Naive thymus-derived CD4-positive, alpha-beta T cell (primary cell): Measurements from ENCODE around the gene TRAF2. TPM values are rescaled to one million over a fixed set of nuclear protein-coding genes. Genes with fewer than 3 reads are reported as not detected.

Experiments
- ATAC-seq: fragments of 150-1000 bp; cut with Tn5 transposase; 2 replicates; pipeline ENCODE4 v1.10.0; 2021; ENCODE audit warnings: mild to moderate bottlenecking, moderate library complexity
- CTCF ChIA-PET: fragments of 350-600 bp; sonication (Branson Sonifier 250); formaldehyde crosslinking; loops from one replicate; lab custom pipeline; 2021; ENCODE audit warnings: antibody characterized with exemption; lab: Charles Lee
- POLR2A ChIA-PET: fragments of 350-600 bp; sonication (Branson Sonifier 250); formaldehyde crosslinking; loops from one replicate; lab custom pipeline; 2021; ENCODE audit warnings: antibody characterized with exemption, inconsistent platforms; lab: Charles Lee
- DNase-seq, 9 donors: peaks; one replicate each; pipeline versions ENCODE4 v3.0.0 to v3.0.0-alpha.2; 2020 to 2022; ENCODE audit warnings: mixed read lengths in 1 of 9
- H3K27ac ChIP-seq: one replicate; pipeline ENCODE4 v1.7.0; 2013; ENCODE audit warnings: mild to moderate bottlenecking, low read depth, low read length, moderate library complexity
- H3K27me3 ChIP-seq, 2 donors: one replicate each; pipeline ENCODE4 v1.7.0; 2013; ENCODE audit warnings: low read length in 2 of 2, mild to moderate bottlenecking in 2 of 2, moderate library complexity in 2 of 2; ENCODE audit not compliant: control insufficient read depth in 2 of 2, insufficient read depth in 2 of 2
- H3K36me3 ChIP-seq, 3 experiments: 1 replicate in 2 of 3; 2 replicates in 1 of 3; pipeline ENCODE4 v1.7.0; 2013; ENCODE audit warnings: low read length in 3 of 3, mild to moderate bottlenecking in 3 of 3, moderate library complexity in 1 of 3; ENCODE audit not compliant: insufficient read depth in 3 of 3, control insufficient read depth in 2 of 3
- H3K4me1 ChIP-seq, 2 donors: one replicate each; pipeline ENCODE4 v1.7.0; 2013; ENCODE audit warnings: low read length in 2 of 2, mild to moderate bottlenecking in 2 of 2, moderate library complexity in 1 of 2; ENCODE audit not compliant: control insufficient read depth in 2 of 2, insufficient read depth in 2 of 2
- H3K4me3 ChIP-seq: 2 replicates; pipeline ENCODE4 v1.7.0; 2013; ENCODE audit warnings: mild to moderate bottlenecking, low read length
- H3K9me3 ChIP-seq, 3 experiments: 1 replicate in 2 of 3; 2 replicates in 1 of 3; pipeline ENCODE4 v1.7.0; 2013; ENCODE audit warnings: low read length in 3 of 3; ENCODE audit not compliant: control insufficient read depth in 2 of 3
- H3K27ac Mint-ChIP-seq, 9 donors: one replicate each; pipeline ENCODE4 v1.8.0; 2020 to 2022; ENCODE audit warnings: mixed read lengths in 9 of 9, mild to moderate bottlenecking in 8 of 9, moderate library complexity in 5 of 9, inconsistent platforms in 2 of 9
- H3K27me3 Mint-ChIP-seq, 5 donors: one replicate each; pipeline ENCODE4 v1.8.0; 2021 to 2022; ENCODE audit warnings: mixed read lengths in 5 of 5, mild to moderate bottlenecking in 1 of 5
- H3K36me3 Mint-ChIP-seq, 5 donors: one replicate each; pipeline ENCODE4 v1.8.0; 2020 to 2022; ENCODE audit warnings: mixed read lengths in 5 of 5, mild to moderate bottlenecking in 3 of 5, inconsistent platforms in 1 of 5
- H3K4me1 Mint-ChIP-seq, 7 donors: one replicate each; pipeline ENCODE4 v1.8.0; 2020 to 2022; ENCODE audit warnings: mixed read lengths in 7 of 7, mild to moderate bottlenecking in 3 of 7, inconsistent platforms in 1 of 7
- H3K4me3 Mint-ChIP-seq, 10 donors: one replicate each; pipeline ENCODE4 v1.8.0; 2020 to 2022; ENCODE audit warnings: mild to moderate bottlenecking in 10 of 10, mixed read lengths in 10 of 10, moderate library complexity in 6 of 10, inconsistent platforms in 2 of 10
- H3K9me3 Mint-ChIP-seq, 11 donors: one replicate each; pipeline ENCODE4 v1.8.0; 2020 to 2022; ENCODE audit warnings: mixed read lengths in 11 of 11, mild to moderate bottlenecking in 4 of 11, inconsistent platforms in 1 of 11, moderate library complexity in 1 of 11
- intact Hi-C, 2 donors: fragments of 100-400 bp; cut with micrococcal nuclease; formaldehyde crosslinking; loops; one replicate each; pipeline ENCODE4 v1.15.1; 2023
- polyA plus RNA-seq, 2 donors: library from polyadenylated mRNA; unstranded; fragments of 300-500 nt; fragmentation: Illumina TruSeq; gene quantifications; one replicate each; pipeline ENCODE4 v1.2.3, GENCODE V29; 2021
- total RNA-seq, 6 experiments: library from RNA in 5 of 6; stranded (reverse) in 5 of 6; gene quantifications; 1 replicate in 5 of 6; 2 replicates in 1 of 6; pipeline ENCODE4 v1.2.3 and lab custom pipeline; 2021 to 2026

TRAF2 gene
- total and polyA plus RNA-seq, 7 experiments from 2014 or later = 11.9 to 72.8 (median 29.1) TPM

DNA sequence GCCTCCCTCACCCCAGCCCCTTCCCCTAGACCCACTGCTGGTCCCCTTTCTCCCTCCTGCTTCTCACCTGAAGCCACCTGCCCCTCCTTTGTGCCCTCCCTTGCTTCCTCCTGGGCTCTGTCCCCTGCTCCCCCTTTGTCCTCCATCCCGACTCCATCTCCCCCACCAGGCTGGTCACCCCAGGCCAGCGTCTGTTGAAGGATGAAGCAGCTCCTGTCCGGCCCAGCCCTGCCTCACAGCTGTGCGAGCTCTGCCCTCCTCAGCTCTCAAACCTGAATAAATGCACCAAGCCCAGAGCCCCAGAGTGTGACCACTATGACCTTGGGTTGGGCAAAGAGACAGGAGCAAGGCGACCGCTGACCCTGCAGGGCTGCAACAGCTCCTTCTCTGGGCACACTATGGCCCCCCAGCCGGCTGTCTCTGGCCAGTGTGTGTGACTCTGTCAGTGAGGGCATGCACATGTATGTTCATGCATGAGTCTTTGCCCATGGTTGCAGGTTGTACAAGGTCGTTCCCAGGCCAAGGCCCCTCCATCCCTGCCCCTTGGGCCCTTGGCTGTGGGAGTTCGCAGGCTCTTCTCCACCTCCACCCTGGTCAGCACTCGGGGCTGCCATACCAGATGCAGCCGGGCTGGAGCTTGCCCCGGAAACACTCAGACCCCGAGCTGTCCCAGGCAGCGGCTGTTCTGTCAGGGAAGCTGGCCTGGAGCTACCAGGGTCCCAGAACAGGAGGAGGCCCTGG lies 69.1 kb downstream of the TRAF2 start:
- Histone ChIP-seq H3K27me3 (no peaks in the 10 kb centered on the region), H3K4me3 (no peak overlapping the region), H3K27ac (no peak overlapping the region), H3K36me3 (no peaks in the 10 kb centered on the region), H3K4me1 (peaks cover 0 to 28% of the 10 kb centered on the region in 2 donors), H3K9me3 (no peaks in the 10 kb centered on the region)
- H3K27ac Mint-ChIP-seq = no peak overlapping the region
- H3K36me3 Mint-ChIP-seq = no peaks in the 10 kb centered on the region
- peaks cover 0 to 7% (median 0%) of the 10 kb centered on the region in 11 donors for H3K9me3 Mint-ChIP-seq
- H3K4me1 Mint-ChIP-seq = peaks cover 0 to 15% (median 4%) of the 10 kb centered on the region in 7 donors
- intact Hi-C loops = no loop called here
- no peak for DNase-seq
- no peaks in the 10 kb centered on the region for H3K27me3 Mint-ChIP-seq
- no peak overlapping the region for H3K4me3 Mint-ChIP-seq
- ChIA-PET CTCF (no interaction called here), POLR2A (no interaction called here)
- no peak for ATAC-seq

DNA sequence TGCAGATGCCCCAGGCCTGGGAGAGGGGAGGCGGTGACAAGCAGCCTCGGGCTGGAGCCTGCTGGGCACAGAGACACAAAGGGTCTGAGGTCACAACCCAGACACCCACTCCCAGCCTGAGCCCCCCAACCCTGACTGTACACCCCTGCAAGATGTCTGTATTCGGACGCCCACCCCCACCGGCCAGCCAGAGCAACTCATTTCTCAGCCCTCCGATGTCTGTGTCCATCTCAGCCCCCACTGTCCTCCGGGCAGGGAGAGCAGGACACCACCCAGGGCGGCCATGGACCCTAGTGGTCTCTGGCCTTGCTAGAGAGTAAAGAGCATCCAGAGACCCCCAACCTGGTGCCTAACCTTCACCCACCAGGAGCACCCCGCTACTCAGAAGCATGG lies 69.6 kb downstream of the TRAF2 start:
- H3K9me3 Mint-ChIP-seq = peaks cover 0 to 7% (median 0%) of the 10 kb centered on the region in 11 donors
- intact Hi-C loops = no loop called here

DNA sequence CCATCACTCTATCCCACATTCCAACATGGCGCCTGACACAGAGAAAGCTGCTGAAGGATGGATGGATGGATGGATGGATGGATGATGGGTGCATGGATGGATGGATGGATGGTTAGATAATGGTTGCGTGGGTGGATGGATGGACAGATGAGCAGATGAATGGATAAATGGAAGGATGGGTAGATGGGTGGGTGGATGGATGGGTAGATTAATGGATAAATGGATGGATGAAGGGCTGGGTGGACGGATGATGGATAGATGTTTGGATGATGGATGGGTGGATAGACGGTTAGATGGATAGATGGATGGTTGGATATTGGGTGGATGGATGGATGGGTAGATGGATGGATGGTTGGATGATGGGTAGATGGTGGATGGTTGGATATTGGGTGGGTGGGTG lies 70.3 kb downstream of the TRAF2 start:
- Mint-ChIP-seq H3K4me3 (no peak overlapping the region), H3K4me1 (peaks cover 0 to 16% (median 6%) of the 10 kb centered on the region in 7 donors), H3K9me3 (peaks cover 0 to 7% (median 0%) of the 10 kb centered on the region in 11 donors), H3K27me3 (no peaks in the 10 kb centered on the region), H3K27ac (no peak overlapping the region), H3K36me3 (no peaks in the 10 kb centered on the region)
- Histone ChIP-seq H3K36me3 (no peaks in the 10 kb centered on the region), H3K27ac (no peak overlapping the region), H3K9me3 (no peaks in the 10 kb centered on the region), H3K4me1 (peaks cover 0 to 34% of the 10 kb centered on the region in 2 donors), H3K4me3 (no peak overlapping the region), H3K27me3 (no peaks in the 10 kb centered on the region)
- intact Hi-C loops = no loop called here
- ATAC-seq = no peak
- no peak for DNase-seq
- ChIA-PET POLR2A (no interaction called here), CTCF (no interaction called here)

More for the DNA sequence above, 69.6 kb downstream of the TRAF2 start:
- Histone ChIP-seq H3K27ac (no peak overlapping the region), H3K36me3 (no peaks in the 10 kb centered on the region), H3K4me1 (peaks cover 0 to 27% of the 10 kb centered on the region in 2 donors), H3K4me3 (no peak overlapping the region), H3K27me3 (no peaks in the 10 kb centered on the region), H3K9me3 (no peaks in the 10 kb centered on the region)
- POLR2A ChIA-PET = no interaction called here
- Mint-ChIP-seq H3K27ac (no peak overlapping the region), H3K4me1 (peaks cover 0 to 16% (median 6%) of the 10 kb centered on the region in 7 donors), H3K36me3 (no peaks in the 10 kb centered on the region), H3K4me3 (no peak overlapping the region), H3K27me3 (no peaks in the 10 kb centered on the region)
- ATAC-seq (no peak), DNase-seq (no peak)
- CTCF ChIA-PET = no interaction called here

DNA sequence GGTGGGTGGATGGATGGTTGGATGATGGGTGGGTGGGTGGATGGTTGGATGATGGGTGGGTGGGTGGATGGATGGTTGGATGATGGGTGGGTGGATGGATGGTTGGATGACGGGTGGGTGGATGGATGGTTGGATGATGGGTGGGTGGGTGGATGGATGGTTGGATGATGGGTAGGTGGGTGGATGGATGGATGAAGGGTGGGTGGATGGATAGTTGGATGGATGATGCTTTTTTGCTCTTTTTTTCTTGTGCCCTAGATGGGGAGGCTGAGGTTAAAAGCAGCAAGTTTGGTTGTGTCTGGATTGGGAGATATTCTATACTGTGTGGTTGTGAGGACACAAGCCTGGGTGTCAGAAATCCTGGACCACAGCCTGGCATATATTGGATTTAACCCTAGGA lies 71.1 kb downstream of the TRAF2 start:
- Histone ChIP-seq H3K27ac (no peak overlapping the region), H3K4me1 (peaks cover 0 to 41% of the 10 kb centered on the region in 2 donors), H3K9me3 (no peaks in the 10 kb centered on the region), H3K27me3 (no peaks in the 10 kb centered on the region), H3K4me3 (no peak overlapping the region), H3K36me3 (no peaks in the 10 kb centered on the region)
- CTCF ChIA-PET = no interaction called here
- H3K27me3 Mint-ChIP-seq = no peaks in the 10 kb centered on the region
- intact Hi-C loops = no loop called here
- ATAC-seq (no peak), DNase-seq (no peak)
- H3K36me3 Mint-ChIP-seq = no peaks in the 10 kb centered on the region
- H3K27ac Mint-ChIP-seq = no peak overlapping the region
- no peak overlapping the region for H3K4me3 Mint-ChIP-seq
- H3K9me3 Mint-ChIP-seq = peaks cover 0 to 7% (median 0%) of the 10 kb centered on the region in 11 donors
- H3K4me1 Mint-ChIP-seq = peaks cover 0 to 16% (median 6%) of the 10 kb centered on the region in 7 donors
- POLR2A ChIA-PET = no interaction called here

DNA sequence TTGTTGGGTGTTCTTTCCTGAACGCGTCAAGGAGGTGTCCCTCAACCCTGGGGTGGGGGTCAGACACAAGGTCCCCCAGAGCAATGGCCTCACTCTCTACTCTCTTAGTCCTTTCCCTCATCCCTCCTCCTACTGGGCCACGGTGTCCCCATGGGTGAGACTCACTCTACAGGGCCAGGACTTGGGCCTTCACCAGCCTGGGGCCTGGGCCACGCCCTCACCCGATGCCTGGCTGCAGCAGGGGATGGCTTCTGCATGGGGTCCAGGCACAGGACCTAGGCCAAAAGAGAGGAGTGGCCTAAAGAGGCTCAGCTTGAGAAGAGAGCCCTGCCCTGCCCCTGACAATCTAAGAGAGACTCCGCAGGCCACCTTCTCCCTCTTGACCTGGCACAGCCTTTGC lies 71.6 kb downstream of the TRAF2 start:
- ATAC-seq (no peak), DNase-seq (no peak)
- Histone ChIP-seq H3K36me3 (no peaks in the 10 kb centered on the region), H3K27me3 (no peaks in the 10 kb centered on the region), H3K4me1 (peaks cover 0 to 46% of the 10 kb centered on the region in 2 donors), H3K9me3 (no peaks in the 10 kb centered on the region), H3K27ac (no peak overlapping the region), H3K4me3 (no peak overlapping the region)
- ChIA-PET CTCF (no interaction called here), POLR2A (interaction anchor here (0.9 kb wide), 1 partner anchor 10 kb away, joined by 4 read pairs; no protein-coding TSS in a partner anchor)
- H3K4me3 Mint-ChIP-seq = peak overlapping the region in 1 of 10 donors; percentile 2
- no peak overlapping the region for H3K27ac Mint-ChIP-seq
- H3K36me3 Mint-ChIP-seq = no peaks in the 10 kb centered on the region
- H3K9me3 Mint-ChIP-seq = peaks cover 0 to 7% (median 0%) of the 10 kb centered on the region in 11 donors
- H3K4me1 Mint-ChIP-seq = peaks cover 0 to 16% (median 9%) of the 10 kb centered on the region in 7 donors
- intact Hi-C loops = no loop called here
- no peaks in the 10 kb centered on the region for H3K27me3 Mint-ChIP-seq

DNA sequence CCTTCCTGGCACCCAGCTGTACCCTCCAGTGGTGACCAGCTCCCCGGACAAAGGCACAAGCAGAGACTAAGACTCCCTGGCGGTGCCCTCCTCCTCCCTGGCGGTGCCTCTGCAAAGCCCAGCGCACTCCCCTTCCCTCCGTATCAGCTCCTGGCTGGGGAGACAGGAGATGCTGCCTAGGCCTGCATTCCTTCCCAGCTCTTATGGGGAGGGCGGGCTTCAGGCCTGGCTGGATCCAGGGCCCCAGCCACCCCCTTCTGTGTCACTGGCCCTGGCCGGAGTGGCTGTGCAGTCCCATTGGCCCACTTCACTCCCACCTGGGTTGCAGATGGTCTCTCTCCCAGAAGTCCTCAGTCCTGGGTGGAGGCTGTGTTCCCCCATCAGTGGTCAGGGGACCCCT lies 72.2 kb downstream of the TRAF2 start:
- intact Hi-C loops = no loop called here
- H3K4me1 ChIP-seq = peaks cover 0 to 48% of the 10 kb centered on the region in 2 donors
- H3K27me3 ChIP-seq = no peaks in the 10 kb centered on the region
- no peak overlapping the region for H3K4me3 ChIP-seq
- Mint-ChIP-seq H3K27ac (no peak overlapping the region), H3K27me3 (no peaks in the 10 kb centered on the region), H3K4me1 (peaks cover 0 to 16% (median 11%) of the 10 kb centered on the region in 7 donors), H3K4me3 (no peak overlapping the region), H3K9me3 (peaks cover 0 to 7% (median 0%) of the 10 kb centered on the region in 11 donors), H3K36me3 (no peaks in the 10 kb centered on the region)
- CTCF ChIA-PET = no interaction called here
- H3K27ac ChIP-seq = no peak overlapping the region
- H3K9me3 ChIP-seq = no peaks in the 10 kb centered on the region
- DNase-seq (no peak), ATAC-seq (no peak)
- H3K36me3 ChIP-seq = no peaks in the 10 kb centered on the region
- POLR2A ChIA-PET = interaction anchor here (0.9 to 1.1 kb wide), 2 partner anchors 10 to 151 kb away, joined by 3 to 4 read pairs; no protein-coding TSS in a partner anchor
